HG03469 (cell line): Measurements from ENCODE around the gene MOB3B.

Experiments
- ATAC-seq: cut with Tn5 transposase; IDR thresholded peaks from one replicate; pipeline ENCODE4 v1.9.1; 2021; ENCODE audit warnings: mild to moderate bottlenecking, moderate library complexity, moderate number of reproducible peaks; ENCODE audit not compliant: unreplicated experiment

Gene MOB3B

GRCh38 chr9:27394154-27394825 lies 135.3 kb downstream of the MOB3B start:
- no peak for ATAC-seq

- no peak for ATAC-seq
Observed at GRCh38 chr9:27393054-27393846, 136.4 kb downstream of the MOB3B start.

GRCh38 chr9:27392451-27392850 lies 137.2 kb downstream of the MOB3B start:
- no peak for ATAC-seq

GRCh38 chr9:27391040-27391895 lies 138.3 kb downstream of the MOB3B start:
- ATAC-seq, result no peak

GRCh38 chr9:27388150-27388549 lies 141.5 kb downstream of the MOB3B start:
- ATAC-seq, result no peak

- no peak for ATAC-seq
Observed at GRCh38 chr9:27387722-27388121, 141.9 kb downstream of the MOB3B start.

- no peak for ATAC-seq
Observed at GRCh38 chr9:27386571-27387091, 143.0 kb downstream of the MOB3B start.

GRCh38 chr9:27385606-27386322 lies 143.8 kb downstream of the MOB3B start:
- no peak for ATAC-seq

- no peak for ATAC-seq
Observed at GRCh38 chr9:27384262-27385014, 145.2 kb downstream of the MOB3B start.

GRCh38 chr9:27383524-27383923 lies 146.1 kb downstream of the MOB3B start:
- no peak for ATAC-seq

- ATAC-seq, result no peak
Observed at GRCh38 chr9:27382975-27383374, 146.6 kb downstream of the MOB3B start.

GRCh38 chr9:27382308-27382707 lies 147.3 kb downstream of the MOB3B start:
- no peak for ATAC-seq

- peak; percentile 34 for ATAC-seq
Observed at GRCh38 chr9:27379311-27380251, 150.0 kb downstream of the MOB3B start.

- peak; percentile 92 for ATAC-seq
Observed at GRCh38 chr9:27377811-27378456, 151.7 kb downstream of the MOB3B start.

- ATAC-seq, result peak; percentile 5
Observed at GRCh38 chr9:27377147-27377807, 152.3 kb downstream of the MOB3B start.

- no peak for ATAC-seq
Observed at GRCh38 chr9:27373851-27374250, 155.8 kb downstream of the MOB3B start.

GRCh38 chr9:27372615-27373014 lies 157.0 kb downstream of the MOB3B start:
- ATAC-seq, result no peak

- no peak for ATAC-seq
Observed at GRCh38 chr9:27371382-27371781, 158.2 kb downstream of the MOB3B start.
